Psoas muscle (tissue), 8 donors: ENCODE results near the gene LARP6. TPM values are rescaled to one million over a fixed set of nuclear protein-coding genes. Genes with fewer than 3 reads are reported as not detected.
A peak's percentile ranks its signal among the peaks of the same experiment; 100 is the strongest.

Experiments used
- ATAC-seq, 4 donors: fragments of 200-7000 bp; cut with Tn5 transposase; one replicate each; pipeline ENCODE4 v1.9.1; 2020; ENCODE audit warnings: moderate library complexity in 3 of 4, mild to moderate bottlenecking in 2 of 4
- DNase-seq, 2 donors: peaks; one replicate each; pipeline ENCODE4 v3.0.0-alpha.2; 2020
- H3K27ac ChIP-seq: fragments of 200-600 bp; one replicate; pipeline ENCODE4 v1.8.0; 2022
- H3K27me3 ChIP-seq, 3 donors: fragments of 200-600 bp in 1 of 3; one replicate each; pipeline versions ENCODE4 v1.6.1 to v1.8.0; 2013 to 2022; ENCODE audit warnings: low read length in 2 of 3, mild to moderate bottlenecking in 2 of 3, moderate library complexity in 1 of 3; ENCODE audit not compliant: insufficient read depth in 3 of 3
- H3K36me3 ChIP-seq, 2 donors: fragments of 200-600 bp in 1 of 2; one replicate each; pipeline versions ENCODE4 v1.6.1 to v1.8.0; 2013 to 2022; ENCODE audit warnings: low read depth in 1 of 2, mild to moderate bottlenecking in 1 of 2, moderate library complexity in 1 of 2; ENCODE audit not compliant: insufficient read depth in 1 of 2
- H3K4me1 ChIP-seq: fragments of 200-600 bp; one replicate; pipeline ENCODE4 v1.8.0; 2022
- H3K4me3 ChIP-seq: fragments of 200-600 bp; one replicate; pipeline ENCODE4 v1.8.0; 2022; ENCODE audit warnings: mild to moderate bottlenecking
- H3K9me3 ChIP-seq: fragments of 200-600 bp; one replicate; pipeline ENCODE4 v1.8.0; 2022
- WGBS, 3 donors: extraction: QIAGEN DNeasy Blood & Tissue Kit; methylation state at CpG; one replicate each; pipeline versions ENCODE4 v1.1.6 to v1.1.7; 2013; 5-methylcytosine and 5-hydroxymethylcytosine counted together
- intact Hi-C, 2 donors: fragments of 100-400 bp; cut with DNase I; formaldehyde crosslinking; loops; one replicate each; pipeline versions ENCODE4 v1.11.0 to v1.14.2; 2022
- polyA plus RNA-seq, 3 donors: library from polyadenylated mRNA; stranded (reverse); fragments of 200-250 nt; gene quantifications; one replicate each; pipeline ENCODE4 v1.2.3, GENCODE V29; 2013
- total RNA-seq, 4 donors: library from RNA; stranded (reverse); fragmentation: NEBNext Ultra II Directional in 2 of 4; extraction: Animal tissue kit (Norgen Biotek cat#: 25700) in 2 of 4; gene quantifications; one replicate each; pipeline versions ENCODE4 v1.2.1 to v1.2.4, GENCODE V29; 2021 to 2023
- TF ChIP-seq, protein P1 (sequence below): fragments of 200-600 bp; IDR thresholded peaks from one replicate; pipeline ENCODE4 v1.8.0; 2022; ENCODE audit warnings: antibody characterized with exemption
- donor health status: healthy with polysubstance abuse.
- donor health status: DM: no; HTN: no; CAD: no; lungs with moderate emphysema.
- donor health status: Bipolar disorder and iron deficiency.
- donor health status: healthy.
- donor health status: DM: yes; HTN: yes; CAD: no.
- donor health status: DM: no; HTN: no; CAD: no.
- donor health status: DM: no; HTN: no; CAD: no.
- donor health status: DM: yes; HTN: yes; CAD: no.

The LARP6 gene
- total and polyA plus RNA-seq, 7 donors = 2.9 to 18.9 (median 6.4) TPM

DNA sequence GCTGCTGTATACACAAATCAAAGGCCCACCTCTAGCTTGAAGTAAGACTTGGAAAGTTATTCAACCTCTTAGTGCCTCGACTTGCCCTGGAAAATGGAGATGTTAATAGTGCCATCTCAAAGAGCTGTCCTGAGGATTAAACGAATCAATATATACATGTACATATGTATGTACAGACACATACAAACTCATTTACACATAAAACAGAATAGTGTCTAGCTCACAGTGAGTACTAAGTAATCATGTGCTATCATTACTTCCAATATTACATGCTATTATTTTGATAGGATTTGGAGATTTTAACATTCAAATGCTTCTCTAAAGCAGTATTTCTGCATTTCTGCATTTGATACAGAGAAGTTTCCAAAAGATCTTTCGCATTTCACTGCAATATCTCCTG lies 20.5 kb downstream of the LARP6 start:
- H3K27ac ChIP-seq = peak overlapping the region; percentile 69
- intact Hi-C loops = no loop called here

DNA sequence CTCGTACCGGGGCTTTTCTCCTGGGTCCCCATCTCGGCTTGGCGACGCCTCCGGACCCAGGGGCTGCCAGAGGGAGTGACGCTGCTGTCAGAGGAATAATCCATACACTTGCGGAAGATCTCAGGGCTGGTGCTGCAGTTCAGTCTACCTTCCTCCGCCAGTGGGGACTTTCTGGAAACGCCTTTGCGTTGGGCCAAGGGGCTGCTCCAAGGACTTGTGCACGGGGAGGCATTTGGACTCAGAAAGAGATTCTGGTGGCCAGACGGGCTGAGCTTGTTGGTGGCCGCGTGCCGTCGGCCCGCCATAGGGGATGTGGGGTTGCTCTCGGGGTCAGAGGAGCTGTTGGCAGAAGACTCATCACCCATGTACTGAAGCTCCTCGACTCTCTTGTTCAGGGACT lies 21.8 kb downstream of the LARP6 start:
- no peak for ATAC-seq
- peaks cover 0 to 12% of the 10 kb centered on the region in 2 donors for H3K36me3 ChIP-seq
- WGBS, 3 donors = 93 to 96% (median 95%) methylated on average over 20 of the region's 20 CpGs
- H3K27me3 ChIP-seq = no peaks in the 10 kb centered on the region
- TF ChIP-seq, protein P1, sequence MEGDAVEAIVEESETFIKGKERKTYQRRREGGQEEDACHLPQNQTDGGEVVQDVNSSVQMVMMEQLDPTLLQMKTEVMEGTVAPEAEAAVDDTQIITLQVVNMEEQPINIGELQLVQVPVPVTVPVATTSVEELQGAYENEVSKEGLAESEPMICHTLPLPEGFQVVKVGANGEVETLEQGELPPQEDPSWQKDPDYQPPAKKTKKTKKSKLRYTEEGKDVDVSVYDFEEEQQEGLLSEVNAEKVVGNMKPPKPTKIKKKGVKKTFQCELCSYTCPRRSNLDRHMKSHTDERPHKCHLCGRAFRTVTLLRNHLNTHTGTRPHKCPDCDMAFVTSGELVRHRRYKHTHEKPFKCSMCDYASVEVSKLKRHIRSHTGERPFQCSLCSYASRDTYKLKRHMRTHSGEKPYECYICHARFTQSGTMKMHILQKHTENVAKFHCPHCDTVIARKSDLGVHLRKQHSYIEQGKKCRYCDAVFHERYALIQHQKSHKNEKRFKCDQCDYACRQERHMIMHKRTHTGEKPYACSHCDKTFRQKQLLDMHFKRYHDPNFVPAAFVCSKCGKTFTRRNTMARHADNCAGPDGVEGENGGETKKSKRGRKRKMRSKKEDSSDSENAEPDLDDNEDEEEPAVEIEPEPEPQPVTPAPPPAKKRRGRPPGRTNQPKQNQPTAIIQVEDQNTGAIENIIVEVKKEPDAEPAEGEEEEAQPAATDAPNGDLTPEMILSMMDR = no peak
- intact Hi-C loops = no loop called here
- no peak overlapping the region for H3K4me3 ChIP-seq
- no peaks in the 10 kb centered on the region for H3K9me3 ChIP-seq
- H3K4me1 ChIP-seq = peaks cover 15% of the 10 kb centered on the region
- H3K27ac ChIP-seq = no peak overlapping the region
- DNase-seq = no peak

More for the DNA sequence above, 20.5 kb downstream of the LARP6 start:
- peaks cover 0 to 12% of the 10 kb centered on the region in 2 donors for H3K36me3 ChIP-seq
- 84 to 91% (median 88%) methylated on average over 3 of the region's 3 CpGs for WGBS, 3 donors
- no peak overlapping the region for H3K4me3 ChIP-seq
- H3K9me3 ChIP-seq = no peaks in the 10 kb centered on the region
- H3K4me1 ChIP-seq = peaks cover 15% of the 10 kb centered on the region
- H3K27me3 ChIP-seq = no peaks in the 10 kb centered on the region
- TF ChIP-seq, protein P1 = no peak
- ATAC-seq (no peak), DNase-seq (no peak)

DNA sequence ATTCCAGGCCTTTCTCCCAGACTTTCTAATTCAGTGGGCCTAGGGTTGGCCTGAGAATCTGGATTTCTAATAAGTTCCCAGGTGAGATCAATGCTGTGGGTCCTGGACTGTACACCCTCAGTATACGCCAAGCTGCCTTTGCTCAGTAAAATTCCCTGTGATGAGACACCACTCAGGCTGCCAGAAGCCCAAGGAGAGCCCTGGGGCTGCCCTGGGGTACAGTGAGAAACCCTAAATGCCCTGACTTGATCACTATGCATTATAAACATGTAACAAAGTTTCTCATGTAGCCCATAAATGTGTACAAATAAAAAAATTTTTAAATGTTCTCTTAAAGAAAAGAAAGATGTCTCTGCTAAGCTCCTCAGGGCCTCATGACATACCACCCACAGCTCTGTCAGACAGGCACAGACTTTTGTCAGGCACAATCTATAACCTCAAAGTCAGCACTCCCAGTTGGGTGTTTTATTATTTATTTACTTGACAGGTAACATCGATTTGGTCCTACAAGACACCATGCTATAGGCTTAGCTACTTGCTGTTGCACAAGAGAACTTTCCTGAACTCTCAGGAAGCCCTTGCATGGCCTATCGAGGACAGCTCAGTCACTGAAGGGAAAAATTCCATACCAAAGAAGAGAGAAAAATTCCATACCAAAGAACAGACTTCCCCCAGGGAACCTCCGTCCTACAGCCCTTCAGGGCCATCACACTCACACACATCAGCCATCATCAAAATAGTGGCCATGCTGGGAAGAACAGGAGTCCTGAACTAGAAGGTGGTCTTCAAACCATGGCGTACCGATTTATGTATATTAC lies 22.7 kb downstream of the LARP6 start:
- 96 to 97% (median 96%) methylated on average over 6 of the region's 6 CpGs for WGBS, 3 donors
- ATAC-seq (no peak), DNase-seq (no peak)
- TF ChIP-seq, protein P1 = no peak
- H3K4me1 ChIP-seq = peaks cover 15% of the 10 kb centered on the region
- no peaks in the 10 kb centered on the region for H3K9me3 ChIP-seq
- H3K36me3 ChIP-seq = peaks cover 0 to 12% of the 10 kb centered on the region in 2 donors
- H3K4me3 ChIP-seq = no peak overlapping the region
- no peak overlapping the region for H3K27ac ChIP-seq
- no peaks in the 10 kb centered on the region for H3K27me3 ChIP-seq
- intact Hi-C loops = no loop called here

DNA sequence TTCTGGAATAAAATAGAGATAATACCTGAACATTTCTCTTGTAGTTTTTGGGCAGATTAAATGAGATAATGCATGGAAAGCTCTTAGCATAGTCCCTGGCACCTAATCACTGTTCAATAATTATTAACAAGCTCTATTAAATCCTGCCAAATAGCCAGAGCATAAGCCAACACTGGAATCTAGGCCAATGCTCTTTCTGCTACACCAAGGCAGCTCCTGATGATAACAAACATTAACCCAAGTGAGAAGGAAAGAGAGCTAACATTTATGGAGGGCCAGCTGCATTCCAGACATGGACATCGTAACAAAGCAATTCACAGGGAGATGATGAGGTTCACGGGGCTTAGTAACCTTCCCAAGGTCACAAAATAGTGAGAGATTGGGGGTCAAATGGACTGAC lies 23.3 kb downstream of the LARP6 start:
- Histone ChIP-seq H3K4me3 (no peak overlapping the region), H3K27ac (no peak overlapping the region), H3K36me3 (peaks cover 0 to 12% of the 10 kb centered on the region in 2 donors), H3K27me3 (no peaks in the 10 kb centered on the region), H3K4me1 (peaks cover 15% of the 10 kb centered on the region), H3K9me3 (no peaks in the 10 kb centered on the region)
- TF ChIP-seq, protein P1 = no peak
- intact Hi-C loops = no loop called here
- ATAC-seq (no peak), DNase-seq (no peak)
- WGBS, 3 donors = 32 to 97% (median 61%) methylated on average over 2 of the region's 2 CpGs
